Parathyroid adenoma (tissue), 2 donors: ENCODE measurements around the gene SLC7A14.

ENCODE experiments used
- H2AFZ ChIP-seq: fragments of 300-600 bp; sonication (generic); one replicate; pipeline ENCODE4 v1.7.0; 2017; ENCODE audit warnings: antibody characterized with exemption, mild to moderate bottlenecking
- H3K27ac ChIP-seq: fragments of 300-600 bp; sonication (generic); one replicate; pipeline ENCODE4 v1.7.0; 2017
- H3K27me3 ChIP-seq: fragments of 300-600 bp; sonication (generic); one replicate; pipeline ENCODE4 v1.7.0; 2017; ENCODE audit warnings: low read length; ENCODE audit not compliant: control insufficient read depth, insufficient read depth
- H3K36me3 ChIP-seq: fragments of 300-600 bp; sonication (generic); one replicate; pipeline ENCODE4 v1.7.0; 2017; ENCODE audit warnings: low read length; ENCODE audit not compliant: control insufficient read depth, insufficient read depth
- H3K4me1 ChIP-seq: fragments of 300-600 bp; sonication (generic); one replicate; pipeline ENCODE4 v1.7.0; 2017; ENCODE audit warnings: control low read depth
- H3K4me2 ChIP-seq: fragments of 300-600 bp; sonication (generic); one replicate; pipeline ENCODE4 v1.7.0; 2017; ENCODE audit warnings: low read length
- H3K4me3 ChIP-seq: fragments of 300-600 bp; sonication (generic); one replicate; pipeline ENCODE4 v1.7.0; 2017; ENCODE audit warnings: low read depth, low read length
- H3K79me2 ChIP-seq: fragments of 300-600 bp; sonication (generic); one replicate; pipeline ENCODE4 v1.7.0; 2017; ENCODE audit warnings: control low read depth
- H3K9ac ChIP-seq: fragments of 300-600 bp; sonication (generic); one replicate; pipeline ENCODE4 v1.7.0; 2017; ENCODE audit warnings: mild to moderate bottlenecking
- H3K9me3 ChIP-seq: fragments of 300-600 bp; sonication (generic); one replicate; pipeline ENCODE4 v1.7.0; 2017; ENCODE audit warnings: low read length; ENCODE audit not compliant: control insufficient read depth
- TF ChIP-seq, protein P1 (sequence below): fragments of 300-600 bp; sonication (generic); IDR thresholded peaks from one replicate; pipeline ENCODE4 v1.7.0; 2017; ENCODE audit warnings: antibody characterized with exemption, mild to moderate bottlenecking
- donor health status: primary hyperparathyroidism.

SLC7A14 gene

DNA sequence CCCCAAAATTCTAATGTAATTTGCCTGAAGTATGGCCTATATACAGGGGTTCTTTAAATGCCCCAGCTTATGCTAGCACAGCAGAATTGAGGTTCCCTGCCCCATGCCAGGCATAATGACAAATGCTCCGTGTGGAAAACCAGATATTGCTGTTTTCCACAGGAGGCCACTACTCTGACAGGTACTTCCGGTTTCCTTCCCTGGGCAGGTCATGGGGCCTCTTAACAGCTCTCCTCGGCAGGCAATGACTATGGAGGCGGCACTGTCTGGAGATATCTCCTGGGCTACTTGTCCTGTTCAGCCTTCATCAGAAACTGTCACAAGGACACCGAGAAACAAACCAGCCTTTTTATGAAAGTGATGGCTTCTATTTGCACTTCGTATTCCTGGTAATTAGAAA is 54.8 kb downstream of the SLC7A14 start:
- no peak overlapping the region for H3K4me3 ChIP-seq
- H2AFZ ChIP-seq: no peak overlapping the region
- H3K79me2 ChIP-seq: no peaks in the 10 kb centered on the region
- H3K4me2 ChIP-seq: no peak overlapping the region
- H3K4me1 ChIP-seq: no peaks in the 10 kb centered on the region
- H3K9ac ChIP-seq: no peak overlapping the region
- H3K36me3 ChIP-seq: no peaks in the 10 kb centered on the region
- H3K27me3 ChIP-seq: no peaks in the 10 kb centered on the region
- H3K9me3 ChIP-seq: no peaks in the 10 kb centered on the region
- no peak overlapping the region for H3K27ac ChIP-seq
- TF ChIP-seq, protein P1, sequence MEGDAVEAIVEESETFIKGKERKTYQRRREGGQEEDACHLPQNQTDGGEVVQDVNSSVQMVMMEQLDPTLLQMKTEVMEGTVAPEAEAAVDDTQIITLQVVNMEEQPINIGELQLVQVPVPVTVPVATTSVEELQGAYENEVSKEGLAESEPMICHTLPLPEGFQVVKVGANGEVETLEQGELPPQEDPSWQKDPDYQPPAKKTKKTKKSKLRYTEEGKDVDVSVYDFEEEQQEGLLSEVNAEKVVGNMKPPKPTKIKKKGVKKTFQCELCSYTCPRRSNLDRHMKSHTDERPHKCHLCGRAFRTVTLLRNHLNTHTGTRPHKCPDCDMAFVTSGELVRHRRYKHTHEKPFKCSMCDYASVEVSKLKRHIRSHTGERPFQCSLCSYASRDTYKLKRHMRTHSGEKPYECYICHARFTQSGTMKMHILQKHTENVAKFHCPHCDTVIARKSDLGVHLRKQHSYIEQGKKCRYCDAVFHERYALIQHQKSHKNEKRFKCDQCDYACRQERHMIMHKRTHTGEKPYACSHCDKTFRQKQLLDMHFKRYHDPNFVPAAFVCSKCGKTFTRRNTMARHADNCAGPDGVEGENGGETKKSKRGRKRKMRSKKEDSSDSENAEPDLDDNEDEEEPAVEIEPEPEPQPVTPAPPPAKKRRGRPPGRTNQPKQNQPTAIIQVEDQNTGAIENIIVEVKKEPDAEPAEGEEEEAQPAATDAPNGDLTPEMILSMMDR: no peak

DNA sequence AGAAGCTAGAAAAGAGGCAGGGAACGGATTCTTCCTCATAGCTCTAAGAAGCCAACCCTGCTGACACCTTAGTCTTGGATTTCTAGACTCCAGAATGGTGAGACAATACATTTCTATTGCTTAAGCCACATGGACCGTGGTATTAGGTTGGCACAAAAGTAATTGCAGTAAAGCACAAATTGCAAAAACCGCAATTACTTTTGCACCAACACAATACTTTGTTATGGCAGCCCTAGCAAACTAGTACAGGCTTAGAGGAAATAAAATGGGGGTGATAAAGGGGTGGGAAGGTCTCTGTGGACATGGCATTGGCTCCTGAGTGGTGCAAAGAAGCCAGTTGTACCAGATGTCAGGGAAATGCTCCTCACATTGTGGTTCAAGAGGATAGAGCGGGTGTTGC is 56.0 kb downstream of the SLC7A14 start:
- no peak overlapping the region for H3K27ac ChIP-seq
- no peak overlapping the region for H3K4me2 ChIP-seq
- TF ChIP-seq, protein P1: no peak
- H3K4me3 ChIP-seq: no peak overlapping the region
- H3K9ac ChIP-seq: no peak overlapping the region
- no peaks in the 10 kb centered on the region for H3K4me1 ChIP-seq
- H3K9me3 ChIP-seq: no peaks in the 10 kb centered on the region
- H3K79me2 ChIP-seq: no peaks in the 10 kb centered on the region
- no peaks in the 10 kb centered on the region for H3K36me3 ChIP-seq
- H2AFZ ChIP-seq: no peak overlapping the region
- no peaks in the 10 kb centered on the region for H3K27me3 ChIP-seq

DNA sequence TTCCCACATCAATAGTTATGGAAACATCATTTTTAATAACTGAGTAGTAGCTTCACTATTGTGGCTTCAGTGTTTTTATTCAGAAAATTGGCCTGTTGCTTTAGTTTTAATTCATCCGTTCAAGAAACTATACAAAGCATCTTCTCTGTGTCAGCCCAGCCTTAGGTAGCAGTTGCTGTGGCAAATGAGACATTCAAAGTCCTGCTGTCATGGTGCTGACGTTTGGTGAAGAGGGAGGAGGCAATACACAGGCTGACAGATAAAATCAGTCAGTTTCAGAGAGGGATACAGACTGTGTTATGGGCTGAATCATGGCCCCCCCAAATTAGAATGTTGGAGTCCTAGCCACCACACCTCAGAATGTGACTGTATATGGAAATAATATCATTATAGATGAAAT is 56.5 kb downstream of the SLC7A14 start:
- Histone ChIP-seq H3K27ac (no peak overlapping the region), H3K9ac (no peak overlapping the region), H2AFZ (no peak overlapping the region)

DNA sequence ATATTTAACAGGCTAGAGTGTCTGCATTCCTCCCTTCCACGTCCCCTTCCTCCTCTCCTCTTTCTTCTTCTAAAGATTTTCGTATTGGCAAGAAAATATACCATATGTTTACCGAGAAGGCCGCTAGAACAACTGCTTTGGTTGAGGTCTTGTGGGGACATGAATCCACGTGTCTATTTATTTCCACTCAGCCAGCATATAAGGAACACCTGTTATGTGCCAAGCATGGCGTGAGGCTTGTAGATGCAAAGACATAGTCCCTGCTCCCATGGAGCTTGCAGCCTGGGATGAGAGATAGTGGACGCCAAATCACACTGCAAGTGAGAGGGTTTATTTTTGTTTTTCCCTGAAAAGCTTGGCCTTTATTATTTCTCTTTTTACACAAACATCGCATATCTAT is 57.1 kb downstream of the SLC7A14 start:
- H3K27ac ChIP-seq: no peak overlapping the region
- H2AFZ ChIP-seq: no peak overlapping the region
- H3K9ac ChIP-seq: no peak overlapping the region

More for the DNA sequence above, 56.5 kb downstream of the SLC7A14 start:
- H3K79me2 ChIP-seq: no peaks in the 10 kb centered on the region
- TF ChIP-seq, protein P1: no peak
- H3K4me3 ChIP-seq: no peak overlapping the region
- no peaks in the 10 kb centered on the region for H3K9me3 ChIP-seq
- no peaks in the 10 kb centered on the region for H3K4me1 ChIP-seq
- H3K4me2 ChIP-seq: no peak overlapping the region
- no peaks in the 10 kb centered on the region for H3K36me3 ChIP-seq
- H3K27me3 ChIP-seq: no peaks in the 10 kb centered on the region

DNA sequence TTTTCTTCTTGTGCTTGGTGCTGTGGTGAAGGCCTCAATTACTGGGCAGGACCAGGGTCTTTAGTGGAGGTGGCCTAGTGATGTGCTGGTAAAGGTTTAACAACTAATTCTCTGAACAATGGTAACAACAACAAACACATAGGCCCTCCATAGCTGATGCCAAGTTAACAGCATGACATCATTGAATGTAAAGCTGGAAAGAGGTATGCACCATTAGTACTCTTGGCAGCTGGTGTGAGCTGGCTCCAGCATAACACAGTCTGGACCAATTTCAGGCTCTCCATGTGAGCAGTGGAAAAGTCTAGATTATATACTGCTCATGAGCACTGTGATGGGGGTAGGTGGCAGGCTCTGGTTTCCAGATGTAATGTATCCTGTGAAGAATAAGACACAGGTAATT is 61.8 kb downstream of the SLC7A14 start:
- H3K9ac ChIP-seq: no peak overlapping the region
- no peaks in the 10 kb centered on the region for H3K9me3 ChIP-seq
- H3K4me1 ChIP-seq: no peaks in the 10 kb centered on the region
- H3K27ac ChIP-seq: no peak overlapping the region
- no peaks in the 10 kb centered on the region for H3K27me3 ChIP-seq
- no peak overlapping the region for H3K4me3 ChIP-seq
- no peaks in the 10 kb centered on the region for H3K36me3 ChIP-seq
- H3K79me2 ChIP-seq: no peaks in the 10 kb centered on the region
- H2AFZ ChIP-seq: no peak overlapping the region
- H3K4me2 ChIP-seq: no peak overlapping the region
- TF ChIP-seq, protein P1: no peak

More for the DNA sequence above, 57.1 kb downstream of the SLC7A14 start:
- Histone ChIP-seq H3K4me3 (no peak overlapping the region), H3K4me1 (no peaks in the 10 kb centered on the region), H3K9me3 (no peaks in the 10 kb centered on the region), H3K4me2 (no peak overlapping the region), H3K79me2 (no peaks in the 10 kb centered on the region), H3K27me3 (no peaks in the 10 kb centered on the region), H3K36me3 (no peaks in the 10 kb centered on the region)
- TF ChIP-seq, protein P1: no peak
